A549 (cell line): ENCODE measurements around the gene PRKRA. TPM values are rescaled to one million over a fixed set of nuclear protein-coding genes. Genes with fewer than 3 reads are reported as not detected.

Experiments used
- ATAC-seq, 2 experiments: fragments of 200-7000 bp in 1 of 2; fragments of >200 bp in 1 of 2; cut with Nextera tagmentation in 1 of 2; cut with Tn5 transposase in 1 of 2; 3 replicates each; pipeline versions ENCODE4 v1.8.0 to v1.9.1; 2018 to 2020; ENCODE audit warnings: mild to moderate bottlenecking in 1 of 2, moderate library complexity in 1 of 2
- CTCF ChIA-PET: fragments of 300-600 bp; sonication (Branson Sonifier 250); formaldehyde crosslinking; extraction: SDS; loops from one replicate; lab custom pipeline; 2021; ENCODE audit warnings: antibody characterized with exemption, inconsistent platforms; lab: Yijun Ruan, JAX
- POLR2A ChIA-PET: fragments of 350-600 bp; formaldehyde crosslinking; extraction: SDS; loops from one replicate; lab custom pipeline; 2021; ENCODE audit warnings: antibody characterized with exemption, inconsistent platforms; lab: Yijun Ruan, JAX
- DNase-seq, 2 experiments: peaks; one replicate each; pipeline versions ENCODE4 v3.0.0 to v3.0.0-alpha.2; 2011 to 2016; ENCODE audit warnings: low read depth in 1 of 2, low spot score in 1 of 2
- FAIRE-seq: peaks from 2 replicates; lab custom pipeline; 2011; peaks lifted over from hg19 to GRCh38; lab: Jason Lieb, UNC
- H3K27ac ChIP-seq, 2 experiments: fragments of >200 bp; sonication (Bioruptor Twin); formaldehyde crosslinking; 3 replicates each; pipeline ENCODE4 v1.5.1; 2016 to 2017
- H3K4me1 ChIP-seq: fragments of >200 bp; sonication (Bioruptor Twin); formaldehyde crosslinking; 3 replicates; pipeline ENCODE4 v1.6.1; 2016
- H3K4me2 ChIP-seq: fragments of >200 bp; sonication (Bioruptor Twin); formaldehyde crosslinking; 3 replicates; pipeline ENCODE4 v1.6.1; 2016
- H3K4me3 ChIP-seq: fragments of >200 bp; sonication (Bioruptor Twin); formaldehyde crosslinking; 3 replicates; pipeline ENCODE4 v1.5.1; 2016
- H3K9me3 ChIP-seq: fragments of >200 bp; sonication (Bioruptor Twin); formaldehyde crosslinking; 3 replicates; pipeline ENCODE4 v1.6.1; 2016
- BCL3 ChIP-seq: fragments of >200 bp; sonication (Bioruptor Twin); formaldehyde crosslinking; IDR thresholded peaks from 3 replicates; pipeline ENCODE4 v1.6.1; 2016
- CHD4 ChIP-seq: fragments of 200-600 bp; sonication (generic); IDR thresholded peaks from 2 replicates; pipeline ENCODE4 v1.6.1; 2016; ENCODE audit warnings: antibody characterized with exemption, mild to moderate bottlenecking, borderline replicate concordance
- E2F6 ChIP-seq: IDR thresholded peaks from 2 replicates; pipeline ENCODE4 v1.6.1; 2012; ENCODE audit warnings: low read depth, borderline replicate concordance
- ELK1 ChIP-seq: fragments of 150-350 bp; IDR thresholded peaks from 2 replicates; pipeline ENCODE4 v1.6.1; 2014; ENCODE audit warnings: low read depth, mild to moderate bottlenecking, low read length
- ESRRA ChIP-seq: fragments of 150-350 bp; IDR thresholded peaks from 2 replicates; pipeline ENCODE4 v1.6.1; 2014; ENCODE audit warnings: mild to moderate bottlenecking, low read length, borderline replicate concordance
- GATA3 ChIP-seq: IDR thresholded peaks from 2 replicates; pipeline ENCODE4 v1.6.1; 2012; ENCODE audit warnings: borderline replicate concordance
- HES2 ChIP-seq: fragments of >200 bp; sonication (Bioruptor Twin); formaldehyde crosslinking; IDR thresholded peaks from 2 replicates; pipeline ENCODE4 v1.6.1; 2016
- HOXB13 ChIP-seq: fragments of 250-450 bp; sonication (Bioruptor Pico); IDR thresholded peaks from 2 replicates; pipeline ENCODE4 v1.5.0; 2020; ENCODE audit warnings: low read depth, mild to moderate bottlenecking, moderate library complexity
- KDM1A ChIP-seq: fragments of 200-600 bp; sonication (generic); IDR thresholded peaks from 2 replicates; pipeline ENCODE4 v1.6.1; 2016; ENCODE audit warnings: low read depth, mild to moderate bottlenecking
- KDM5A ChIP-seq: fragments of 200-600 bp; sonication (generic); IDR thresholded peaks from 2 replicates; pipeline ENCODE4 v1.6.1; 2016; ENCODE audit warnings: antibody characterized with exemption, mild to moderate bottlenecking
- PHF8 ChIP-seq: fragments of 200-600 bp; sonication (generic); IDR thresholded peaks from 2 replicates; pipeline ENCODE4 v1.6.1; 2016; ENCODE audit warnings: low read depth, mild to moderate bottlenecking, antibody characterized with exemption, moderate library complexity, borderline replicate concordance
- POLR2AphosphoS2 ChIP-seq: conservative IDR thresholded peaks from 2 replicates; pipeline ENCODE4 v1.6.1; 2012; ENCODE audit warnings: low read length, improper control_type of control experiment, inconsistent platforms
- REST ChIP-seq: fragments of 200-600 bp; sonication (generic); IDR thresholded peaks from 2 replicates; pipeline ENCODE4 v1.6.1; 2016; ENCODE audit warnings: antibody characterized with exemption, mild to moderate bottlenecking, moderate library complexity
- RFX5 ChIP-seq: fragments of 450-650 bp; IDR thresholded peaks from 2 replicates; pipeline ENCODE4 v1.7.1; 2014; ENCODE audit warnings: antibody characterized with exemption, mild to moderate bottlenecking, moderate library complexity
- SMC3 ChIP-seq: fragments of >200 bp; sonication (Bioruptor Twin); formaldehyde crosslinking; IDR thresholded peaks from 3 replicates; pipeline ENCODE4 v1.6.1; 2018; ENCODE audit warnings: inconsistent platforms
- TFCP2L1 ChIP-seq: fragments of 250-450 bp; sonication (Bioruptor Pico); IDR thresholded peaks from 2 replicates; pipeline ENCODE4 v1.5.0; 2021; ENCODE audit warnings: mild to moderate bottlenecking
- WGBS: methylation state at CpG from one replicate; pipeline ENCODE4 v1.1.6; 2017; ENCODE audit errors: missing lambda C conversion rate; 5-methylcytosine and 5-hydroxymethylcytosine counted together
- polyA plus RNA-seq, 4 experiments: library from polyadenylated mRNA; depleted of rRNA in 3 of 4; stranded (reverse); fragments of >200 nt; fragmentation: RNase III in 1 of 4; extraction: RNeasy Plus Mini Kit Qiagen cat#74134 plus additional on column Dnase treatment in 1 of 4; gene quantifications; 2 replicates in 3 of 4; 3 replicates in 1 of 4; pipeline ENCODE4 v1.2.3, GENCODE V29; 2011 to 2017

Gene PRKRA
- polyA plus RNA-seq, 2 of the 4 experiments (the other 2 are of a cell fraction), result 44.1 to 63.4 TPM

GRCh38 chr2:178478130-178478438 is 27.1 kb upstream of the PRKRA start (continued):
- no peak for TF ChIP-seq ELK1
- TF ChIP-seq SMC3, result no peak
- no peak for TF ChIP-seq REST
- no peak for TF ChIP-seq TFCP2L1
- no peak for TF ChIP-seq RFX5
- no peak for TF ChIP-seq GATA3
- no peak for TF ChIP-seq POLR2AphosphoS2
- TF ChIP-seq KDM5A, result no peak

- Histone ChIP-seq H3K9me3 (no peaks in the 10 kb centered on the region), H3K4me1 (peaks cover 34% of the 10 kb centered on the region), H3K27ac (peak overlapping the region; percentile 82 to 92; a peak in 5 of 6 replicates), H3K4me3 (peak overlapping the region; percentile 68), H3K4me2 (peak overlapping the region; percentile 74)
- no peak for TF ChIP-seq BCL3
- TF ChIP-seq KDM1A, result no peak
- DNase-seq, result no peak
- ChIA-PET CTCF (no interaction called here), POLR2A (interaction anchor here (4.1 kb wide), 1 partner anchor 26 kb away, joined by 35 read pairs; the partner anchor contains the start of genes PJVK and PRKRA)
- no peak for FAIRE-seq
- 12% methylated on average over 3 of the region's 3 CpGs for WGBS
- ATAC-seq, result no peak
Observed at GRCh38 chr2:178477443-178478129, 26.6 kb upstream of the PRKRA start.

- FAIRE-seq, result no peak
- Histone ChIP-seq H3K4me3 (no peak overlapping the region), H3K9me3 (no peaks in the 10 kb centered on the region), H3K4me1 (peaks cover 23% of the 10 kb centered on the region), H3K4me2 (no peak overlapping the region), H3K27ac (no peak overlapping the region)
- POLR2A ChIA-PET, result interaction anchor here (0.9 kb wide), 1 partner anchor 25 kb away, joined by 4 read pairs; the partner anchor contains the start of genes PJVK and PRKRA
- ATAC-seq, result no peak
- no peak for DNase-seq
- CTCF ChIA-PET, result interaction anchor here (2.1 kb wide), 1 partner anchor 26 kb away, joined by 4 read pairs; no protein-coding TSS in a partner anchor
- TF ChIP-seq REST, result no peak
- no peak for TF ChIP-seq HES2
- TF ChIP-seq CHD4, result no peak
- TF ChIP-seq HOXB13 (CRISPR knock-in tag), result no peak
- TF ChIP-seq E2F6, result no peak
- no peak for TF ChIP-seq ESRRA
- TF ChIP-seq PHF8, result no peak
- TF ChIP-seq BCL3, result no peak
Observed at GRCh38 chr2:178476477-178476876, 25.5 kb upstream of the PRKRA start.
